HepG2 (cell line): ENCODE measurements around the gene CPE.

Experiments
- ATF6 ChIP-seq: sonication (generic); formaldehyde crosslinking; conservative IDR thresholded peaks from 2 replicates; pipeline ENCODE4 v1.4.0; 2020; ENCODE audit warnings: missing genetic modification reagents
- CTCF ChIP-seq: sonication (generic); formaldehyde crosslinking; IDR thresholded peaks from 2 replicates; pipeline ENCODE4 v1.5.0; 2020; ENCODE audit warnings: mild to moderate bottlenecking, missing genetic modification reagents, moderate library complexity
- ELF4 ChIP-seq: sonication (generic); formaldehyde crosslinking; IDR thresholded peaks from 2 replicates; pipeline ENCODE4 v1.5.0; 2020; ENCODE audit warnings: missing genetic modification reagents, mild to moderate bottlenecking, moderate library complexity, borderline replicate concordance
- GABPB1 ChIP-seq: IDR thresholded peaks from 2 replicates; pipeline ENCODE4 v1.6.1; 2016; ENCODE audit warnings: mild to moderate bottlenecking, missing genetic modification reagents, moderate library complexity, missing compliant biosample characterization
- GLI4 ChIP-seq: sonication (generic); formaldehyde crosslinking; IDR thresholded peaks from 2 replicates; pipeline ENCODE4 v1.5.1; 2020; ENCODE audit warnings: missing genetic modification reagents, mild to moderate bottlenecking, moderate library complexity, borderline replicate concordance
- POLR2A ChIP-seq, 2 experiments: IDR thresholded peaks; 2 replicates each; pipeline ENCODE4 v1.6.1; 2011; ENCODE audit warnings: low read depth in 2 of 2, low read length in 2 of 2, mild to moderate bottlenecking in 1 of 2, moderate library complexity in 1 of 2; ENCODE audit not compliant: insufficient read depth in 1 of 2
- USF2 ChIP-seq, 2 experiments: sonication (generic) in 1 of 2; formaldehyde crosslinking in 1 of 2; IDR thresholded peaks; 2 replicates each; pipeline versions ENCODE4 v1.5.1 to v1.6.1; 2011 to 2020; ENCODE audit warnings: borderline replicate concordance in 1 of 2, low read depth in 1 of 2, low read length in 1 of 2, mild to moderate bottlenecking in 1 of 2, missing genetic modification reagents in 1 of 2, moderate library complexity in 1 of 2

GRCh38 chr4:165386328-165386727, 7.5 kb downstream of the CPE start:
- TF ChIP-seq ELF4 (no peak), ATF6 (CRISPR knock-in tag) (no peak), CTCF (CRISPR knock-in tag) (no peak), USF2 (IDR thresholded peaks at IDR 0.05; ENCODE audit: low read depth, low read length) (no peak), USF2 (CRISPR knock-in tag; IDR thresholded peaks at IDR 0.05; ENCODE audit: borderline replicate concordance) (no peak), GABPB1 (CRISPR knock-in tag) (no peak), POLR2A (IDR thresholded peaks at IDR 0.05; ENCODE audit: insufficient read depth in 1 of 2, low read depth in 2 of 2, low read length in 2 of 2) (no peak), GLI4 (no peak)
